ENCODE measurements around the gene RTL5.
"Not testable (repeated sequence)": the region's sequence is repeated elsewhere in the genome, so short reads cannot be mapped to it uniquely, and the experiment has no call there.

Gene RTL5

DNA sequence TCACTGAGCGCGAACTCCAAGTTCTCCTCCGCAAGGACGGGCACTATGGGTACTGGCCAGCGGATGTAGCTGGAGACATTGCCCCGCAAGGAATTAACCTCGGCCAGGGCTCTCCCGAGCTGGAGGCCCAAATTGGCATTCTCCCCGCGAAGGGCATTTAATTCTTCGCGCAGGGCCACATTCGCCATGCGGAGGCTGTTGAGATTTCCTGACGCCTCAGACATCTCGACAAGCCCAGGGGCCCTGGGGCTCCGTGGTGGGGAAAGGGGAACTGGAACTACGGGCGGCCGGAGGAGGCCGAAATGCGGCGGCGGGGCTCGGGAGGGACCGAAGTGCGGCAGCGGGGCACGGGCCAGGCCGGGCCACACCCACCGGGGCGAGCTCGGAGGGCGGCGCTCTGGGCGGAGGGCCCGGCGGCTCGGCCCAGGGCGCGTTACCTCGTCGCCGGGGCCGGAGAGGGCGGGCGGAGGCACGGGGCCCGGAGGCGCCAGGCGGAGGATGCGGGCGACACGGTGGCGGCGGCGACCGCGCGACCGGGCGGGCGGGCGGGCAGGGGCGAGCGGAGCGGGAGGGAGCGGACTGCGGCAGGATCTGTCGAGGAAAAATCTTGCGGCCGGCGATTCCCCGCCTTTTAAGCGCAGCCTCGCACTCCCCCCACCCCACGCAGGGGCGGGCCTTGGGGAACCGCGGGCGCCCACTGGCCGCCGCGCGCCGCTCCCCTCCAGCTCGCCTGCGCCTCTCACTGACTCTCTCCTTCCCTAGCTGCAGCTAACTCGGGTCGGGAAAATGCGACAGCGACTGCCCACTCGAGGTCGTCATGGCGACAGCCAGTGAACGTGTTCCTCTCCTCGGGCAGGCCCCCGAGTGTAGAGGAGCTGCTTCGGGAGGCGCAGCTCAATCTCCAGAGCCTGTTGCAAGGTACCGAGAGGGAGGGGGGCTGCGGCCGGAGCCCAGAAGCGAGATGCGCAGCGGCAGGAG is at the start of gene RTL5:
Gene RTL5 (minus strand): TSS at position 599 of the 978 bp plus-strand sequence.
- intact Hi-C loops (cut with DNase I) = loop anchor here (2.0 kb wide), 1 partner anchor 49 kb away; the partner anchor contains the start of gene PIN4
- DNase-seq = peak; percentile 77 to 96 (median 90)

- DNase-seq = no peak
- intact Hi-C loops (cut with DNase I) = loop anchor here (2.0 kb wide), 1 partner anchor 48 kb away; no protein-coding TSS in a partner anchor
These were observed 48.8 kb upstream of the RTL5 start for GRCh38 chrX:72180539-72180938.

GRCh38 chrX:72176981-72177380 is 45.3 kb upstream of the RTL5 start:
- peak in 9 of 42 donors; percentile 2 to 41 (median 9) for DNase-seq
- intact Hi-C loops (cut with DNase I) = no loop called here

- intact Hi-C loops (cut with DNase I); DNase-seq: not testable (repeated sequence)
These were observed 44.6 kb upstream of the RTL5 start for GRCh38 chrX:72176289-72176688.

GRCh38 chrX:72169008-72169728 is 37.5 kb upstream of the RTL5 start:
- DNase-seq = no peak

GRCh38 chrX:72165551-72165950 is 33.8 kb upstream of the RTL5 start:
- no peak for DNase-seq
- intact Hi-C loops (cut with DNase I) = no loop called here

More at GRCh38 chrX:72169008-72169728, 37.5 kb upstream of the RTL5 start:
- intact Hi-C loops (cut with DNase I) = no loop called here

DNA sequence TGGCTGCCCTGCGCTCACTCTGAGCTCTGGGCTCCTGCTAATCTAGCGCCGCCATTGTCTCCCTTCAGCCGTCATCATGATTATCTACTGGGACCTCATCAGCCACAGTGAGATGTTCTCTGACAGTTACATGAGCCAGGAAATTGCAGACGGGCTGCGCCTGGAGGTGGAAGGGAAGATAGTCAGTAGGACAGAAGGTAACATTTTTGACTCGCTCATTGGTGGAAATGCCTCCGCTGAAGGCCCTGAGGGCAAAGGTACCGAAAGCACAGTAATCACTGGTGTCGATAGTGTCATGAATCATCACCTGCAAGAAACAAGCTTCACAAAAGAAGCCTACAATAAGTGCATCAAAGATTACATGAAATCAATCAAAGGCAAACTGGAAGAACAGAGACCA is 28.1 kb upstream of the RTL5 start:
- no peak for DNase-seq

GRCh38 chrX:72158773-72159172 is 27.1 kb upstream of the RTL5 start:
- no peak for DNase-seq
- intact Hi-C loops (cut with DNase I) = no loop called here

More for the DNA sequence above, 28.1 kb upstream of the RTL5 start:
- intact Hi-C loops (cut with DNase I) = no loop called here

- DNase-seq = no peak
- intact Hi-C loops (cut with DNase I) = no loop called here
These were observed 14.8 kb upstream of the RTL5 start for GRCh38 chrX:72146527-72146926.

- DNase-seq = no peak
- intact Hi-C loops (cut with DNase I) = no loop called here
These were observed 13.5 kb upstream of the RTL5 start for GRCh38 chrX:72145181-72145580.

DNA sequence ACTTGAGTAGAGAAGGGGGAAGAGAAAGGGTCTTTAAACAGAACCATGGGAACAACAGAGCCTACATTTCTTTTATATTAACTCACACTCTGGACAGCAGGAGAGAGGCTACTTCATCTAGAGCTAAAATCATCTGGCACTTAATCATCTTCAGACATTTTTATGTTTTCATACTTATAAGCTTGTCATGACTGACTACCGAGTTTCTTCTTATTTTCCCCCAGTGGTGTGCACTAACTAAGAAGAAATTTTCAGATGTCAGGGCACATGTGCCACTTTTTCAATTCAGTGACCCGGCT is 11.8 kb upstream of the RTL5 start:
- intact Hi-C loops (cut with DNase I) = no loop called here
- no peak for DNase-seq

GRCh38 chrX:72142794-72143608 is 11.3 kb upstream of the RTL5 start:
- intact Hi-C loops (cut with DNase I) = no loop called here

GRCh38 chrX:72142094-72142793 is 10.5 kb upstream of the RTL5 start:
- peak in 3 of 42 donors; percentile 22 to 37 (median 30) for DNase-seq

More at GRCh38 chrX:72142794-72143608, 11.3 kb upstream of the RTL5 start:
- no peak for DNase-seq

GRCh38 chrX:72141372-72142004 is 9.8 kb upstream of the RTL5 start:
- intact Hi-C loops (cut with DNase I) = no loop called here
- DNase-seq = no peak

More at GRCh38 chrX:72142094-72142793, 10.5 kb upstream of the RTL5 start:
- intact Hi-C loops (cut with DNase I) = no loop called here

GRCh38 chrX:72139538-72139937 is 7.8 kb upstream of the RTL5 start:
- DNase-seq = no peak
- intact Hi-C loops (cut with DNase I) = no loop called here

DNA sequence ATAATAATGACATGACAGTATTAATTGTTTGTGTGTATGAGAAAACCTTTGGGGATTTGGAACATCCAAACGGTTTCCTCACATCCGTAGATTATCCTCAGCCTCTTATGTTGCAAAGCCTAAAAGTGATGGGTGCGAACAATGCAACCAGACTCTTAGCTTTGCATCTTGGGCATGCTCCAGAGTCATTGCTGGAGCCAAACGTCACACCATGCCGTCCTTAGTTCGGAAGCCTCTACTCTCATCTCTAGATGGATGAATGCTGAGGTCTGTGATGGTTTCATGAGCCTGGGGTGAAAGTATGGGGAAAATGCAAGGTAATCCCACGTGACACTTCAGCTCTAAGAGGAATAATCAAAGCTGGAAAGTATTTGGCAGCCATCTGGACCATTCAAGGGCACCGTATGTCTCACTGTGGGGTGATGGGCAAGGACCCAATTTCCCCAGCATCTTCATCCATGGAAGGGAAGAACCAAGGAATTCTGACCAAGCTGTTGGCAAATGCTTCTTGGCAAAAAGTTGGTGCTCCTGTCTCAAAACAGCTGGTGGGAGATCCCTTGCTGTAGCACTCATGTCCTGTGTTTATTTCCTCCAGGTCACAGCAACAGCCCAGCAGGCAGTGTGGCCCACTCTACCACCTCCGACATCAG is 6.3 kb upstream of the RTL5 start:
- intact Hi-C loops (cut with DNase I) = no loop called here
- peak in 1 of 42 donors; percentile 5 for DNase-seq

- intact Hi-C loops (cut with DNase I) = loop anchor here (2.0 kb wide), 1 partner anchor 47 kb away; the partner anchor contains the start of gene PIN4
- no peak for DNase-seq
These were observed 2.3 kb upstream of the RTL5 start for GRCh38 chrX:72133851-72134546.

Data from head of caudate nucleus (tissue), 42 donors.